HG03196 (cell line): ENCODE results near the gene HOXD3.

ENCODE experiments used
- ATAC-seq: cut with Tn5 transposase; IDR thresholded peaks from one replicate; pipeline ENCODE4 v1.9.1; 2021; ENCODE audit not compliant: unreplicated experiment

HOXD3 gene

DNA sequence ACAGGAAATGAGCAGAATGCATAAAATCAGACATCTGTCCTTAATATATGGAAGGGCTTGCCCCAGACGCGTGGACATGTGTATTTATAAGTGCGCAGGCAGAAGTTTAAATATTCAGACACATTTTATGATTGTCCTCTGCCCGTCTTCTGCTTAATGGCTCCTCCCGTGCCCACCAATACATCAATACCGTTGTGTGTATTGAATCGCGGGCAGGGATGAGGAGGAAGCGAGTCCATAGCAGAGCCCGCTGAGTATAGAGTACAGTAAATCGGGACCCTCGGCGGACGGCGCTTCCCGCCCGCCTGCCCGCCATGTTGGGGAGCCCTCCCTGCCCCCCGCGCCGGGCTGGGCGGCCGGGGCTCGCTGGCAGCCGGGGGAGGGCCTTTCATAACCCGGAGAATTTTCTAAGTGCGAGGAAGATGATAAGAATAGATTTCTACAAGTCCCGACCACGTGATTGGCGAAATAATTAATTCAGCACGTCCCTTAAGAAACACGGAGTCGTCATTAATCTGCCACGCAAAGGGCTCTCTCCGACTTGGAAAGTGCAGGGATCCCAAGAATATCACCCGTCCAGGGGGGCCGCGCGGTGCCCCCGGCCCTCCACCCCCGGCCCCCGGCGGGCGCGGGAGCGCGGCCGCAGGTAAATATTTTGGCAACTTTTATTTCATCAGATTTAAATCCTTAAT, at the start of gene HOXD3:
Gene HOXD3 (plus strand): TSS at position 501 of the 692 bp plus-strand sequence. CDS start 11,808 bp downstream, outside the sequence.
- no peak for ATAC-seq

DNA sequence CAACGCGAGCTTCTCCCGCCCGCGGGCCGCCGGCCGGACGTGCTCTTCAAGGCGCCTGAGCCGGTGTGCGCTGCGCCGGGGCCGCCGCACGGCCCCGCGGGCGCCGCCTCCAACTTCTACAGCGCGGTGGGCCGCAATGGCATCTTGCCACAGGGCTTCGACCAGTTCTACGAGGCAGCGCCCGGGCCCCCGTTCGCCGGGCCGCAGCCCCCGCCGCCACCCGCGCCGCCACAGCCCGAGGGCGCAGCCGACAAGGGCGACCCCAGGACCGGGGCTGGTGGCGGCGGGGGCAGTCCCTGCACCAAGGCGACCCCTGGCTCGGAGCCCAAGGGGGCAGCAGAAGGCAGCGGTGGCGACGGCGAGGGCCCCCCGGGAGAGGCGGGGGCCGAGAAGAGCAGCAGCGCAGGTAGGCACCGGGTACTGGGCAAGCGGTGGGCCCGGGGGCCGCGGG, 49.4 kb upstream of the HOXD3 start:
- ATAC-seq: no peak

DNA sequence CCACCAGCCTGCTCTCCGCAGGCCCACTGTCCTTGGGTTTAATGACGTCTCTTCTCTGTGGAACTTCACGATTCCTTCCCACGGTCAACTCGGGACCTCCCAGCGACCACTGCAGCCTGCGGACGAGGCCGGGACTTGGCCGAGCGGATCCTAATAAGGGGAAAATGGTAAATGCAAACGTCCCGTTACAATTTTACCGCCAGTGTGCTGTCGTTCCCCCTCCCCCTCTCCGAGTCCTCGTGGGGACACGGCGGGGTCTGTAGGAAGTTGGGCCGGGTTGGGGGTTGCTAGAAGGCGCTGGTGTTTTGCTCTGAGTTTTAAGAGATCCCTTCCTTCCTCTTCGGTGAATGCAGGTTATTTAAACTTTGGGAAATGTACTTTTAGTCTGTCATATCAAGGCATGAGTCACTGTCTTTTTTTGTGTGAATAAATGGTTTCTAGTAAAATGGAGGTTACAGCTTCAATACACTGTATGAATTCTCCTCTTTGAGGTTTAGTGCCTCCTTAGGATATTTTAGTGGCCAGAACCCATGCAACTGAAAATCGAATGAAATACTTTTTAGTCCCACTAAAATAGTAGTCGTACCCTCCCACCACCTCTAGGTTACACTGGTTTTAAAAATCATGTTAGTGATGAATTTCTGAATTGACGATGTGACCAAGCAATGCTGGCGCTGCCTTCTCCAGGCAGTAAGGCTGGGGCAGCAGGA, 47.8 kb upstream of the HOXD3 start:
- no peak for ATAC-seq

DNA sequence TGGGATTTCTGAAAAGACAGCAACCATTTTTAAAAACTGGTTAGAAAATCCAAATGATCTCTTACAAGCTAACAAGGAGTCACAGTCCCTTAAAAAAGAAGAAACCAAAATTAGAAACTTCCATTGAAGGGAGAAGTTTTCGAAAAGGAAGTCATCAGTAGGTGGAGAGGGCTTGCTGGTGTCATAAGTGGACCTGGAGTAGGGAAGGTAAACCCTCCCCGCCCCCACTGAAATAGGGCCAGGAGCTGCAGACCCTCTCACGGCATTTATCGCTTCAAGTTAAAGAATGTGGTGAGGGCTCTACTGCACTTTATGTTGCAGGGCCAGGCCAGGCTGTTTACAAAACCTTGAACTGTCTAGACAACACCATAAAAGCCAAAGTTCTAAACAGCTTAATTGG, 47.2 kb upstream of the HOXD3 start:
- no peak for ATAC-seq

DNA sequence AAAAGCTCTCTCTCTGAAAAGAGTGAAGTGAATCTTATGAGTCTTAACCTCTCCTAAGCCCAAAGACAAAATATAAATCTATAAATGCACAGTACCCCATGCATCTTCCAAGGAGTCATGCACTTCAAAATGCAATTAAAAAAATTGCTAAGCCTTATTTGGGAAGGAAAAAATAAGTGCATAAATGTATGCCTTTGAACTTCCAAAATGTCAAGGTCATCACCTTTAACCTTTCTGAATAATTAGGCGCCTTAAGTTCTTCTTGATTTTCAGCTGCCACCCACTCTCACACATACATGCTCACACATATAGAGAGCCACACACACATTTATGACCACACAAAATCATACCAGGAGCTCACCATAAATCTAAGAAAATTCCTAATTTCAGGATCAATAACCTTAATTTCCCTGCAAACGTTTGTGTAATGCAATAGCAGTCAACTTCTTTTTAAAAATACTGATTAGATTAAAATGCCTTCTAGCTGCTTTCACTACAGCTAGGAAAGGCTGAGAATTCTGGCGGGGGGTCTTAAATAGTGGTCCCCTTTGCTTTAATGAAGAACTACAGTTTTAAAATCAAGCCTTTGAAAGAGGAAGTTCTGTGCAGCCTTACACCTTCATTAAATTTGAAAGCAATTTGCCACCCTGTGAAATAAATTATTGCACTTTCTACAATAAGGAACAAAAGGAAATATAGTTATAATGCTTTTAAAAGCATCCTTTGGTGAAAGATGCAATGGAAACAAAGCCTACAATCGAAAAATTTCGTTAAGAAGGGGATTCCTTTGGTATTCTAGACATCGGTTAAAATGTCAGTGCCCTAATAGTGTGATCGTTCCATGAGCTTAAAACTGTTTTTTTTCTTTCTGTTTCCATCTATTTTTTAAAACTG, 46.4 kb upstream of the HOXD3 start:
- no peak for ATAC-seq

DNA sequence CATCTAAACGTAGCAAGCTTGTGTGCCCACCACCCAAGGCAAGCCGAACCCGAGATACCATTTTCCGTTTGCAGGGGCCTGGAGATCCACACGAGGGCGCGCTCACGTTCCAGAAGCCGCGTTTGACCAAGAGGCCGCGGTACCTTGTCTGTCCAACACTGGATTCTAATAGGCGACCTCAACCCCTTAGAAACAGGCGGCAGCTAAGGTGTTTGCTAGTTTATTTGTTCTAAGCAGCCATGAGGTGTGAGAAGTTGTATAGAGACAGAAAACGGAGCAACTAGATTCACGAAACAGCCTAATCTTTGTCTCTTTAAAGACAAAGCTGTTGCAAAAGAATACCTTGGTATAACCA, 45.8 kb upstream of the HOXD3 start:
- no peak for ATAC-seq

DNA sequence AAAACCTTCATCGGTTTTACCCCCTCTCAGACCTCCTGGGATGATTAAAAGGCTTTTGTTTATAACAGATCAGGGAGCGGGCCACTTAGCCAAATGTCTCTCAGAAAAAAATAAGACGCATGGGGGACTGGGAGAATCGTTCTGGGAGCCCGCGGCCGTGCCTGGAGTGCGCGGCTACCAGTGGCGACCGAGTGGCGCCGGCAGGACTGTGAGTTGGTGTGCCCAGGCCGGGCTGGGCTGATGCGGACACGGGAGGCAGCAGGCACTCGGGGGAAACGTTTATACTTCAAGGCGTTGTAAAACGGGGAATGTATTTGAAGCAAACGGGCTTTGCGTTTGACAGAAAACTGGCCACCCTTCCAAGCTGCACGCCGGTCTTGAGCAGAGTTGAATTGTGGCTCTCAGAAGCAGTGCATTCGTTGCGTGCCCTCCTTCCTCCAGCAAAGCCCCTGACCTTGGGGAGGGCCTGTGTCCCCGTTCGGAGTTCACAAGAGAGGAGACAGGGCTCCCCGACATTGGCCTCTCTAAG, 45.2 kb upstream of the HOXD3 start:
- ATAC-seq: no peak

DNA sequence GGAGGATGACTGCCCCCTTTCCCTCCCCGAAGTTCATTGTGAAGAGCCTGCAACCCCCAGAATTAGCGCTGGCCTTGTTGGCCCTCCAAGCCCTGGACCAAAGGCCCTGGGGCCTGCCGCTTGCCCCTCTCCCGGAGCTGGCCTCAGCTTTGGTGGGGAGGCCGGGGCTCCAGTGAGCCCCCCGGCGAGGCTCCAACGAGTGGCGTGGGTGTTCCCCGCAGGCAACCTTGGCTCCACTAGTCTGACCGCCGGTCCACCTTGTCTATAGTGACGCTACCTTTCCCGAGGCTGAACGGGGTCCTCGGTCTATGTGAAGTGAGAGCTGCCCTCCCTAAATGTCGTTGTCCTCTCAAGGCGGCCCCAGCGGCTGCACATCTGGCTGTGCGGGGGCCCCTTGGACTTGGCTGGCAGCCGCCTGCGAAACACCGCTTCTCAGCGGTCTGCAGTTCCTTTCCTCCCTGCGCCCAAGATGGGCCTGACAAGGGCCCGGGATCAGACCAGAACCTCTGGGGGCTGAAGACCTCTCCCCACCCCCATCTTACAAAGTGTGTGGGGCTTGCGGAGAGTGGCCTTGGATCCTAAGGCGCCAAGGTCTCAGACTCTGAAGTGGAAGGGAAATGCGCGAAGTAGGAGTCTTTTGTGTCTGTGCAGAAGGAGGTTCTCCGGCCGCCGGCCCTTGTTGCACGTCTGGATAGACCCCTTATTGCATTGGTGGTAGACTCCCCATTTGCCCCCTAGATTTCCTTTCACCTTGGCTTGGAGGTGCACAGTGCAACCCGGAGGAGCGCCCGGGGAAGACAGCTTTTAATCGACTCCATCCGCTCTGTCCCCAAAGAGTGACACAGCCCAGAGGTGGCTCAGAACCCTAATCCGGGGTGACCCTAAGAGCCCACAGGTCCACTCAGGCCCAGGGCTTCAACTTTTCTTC, 44.5 kb upstream of the HOXD3 start:
- no peak for ATAC-seq

DNA sequence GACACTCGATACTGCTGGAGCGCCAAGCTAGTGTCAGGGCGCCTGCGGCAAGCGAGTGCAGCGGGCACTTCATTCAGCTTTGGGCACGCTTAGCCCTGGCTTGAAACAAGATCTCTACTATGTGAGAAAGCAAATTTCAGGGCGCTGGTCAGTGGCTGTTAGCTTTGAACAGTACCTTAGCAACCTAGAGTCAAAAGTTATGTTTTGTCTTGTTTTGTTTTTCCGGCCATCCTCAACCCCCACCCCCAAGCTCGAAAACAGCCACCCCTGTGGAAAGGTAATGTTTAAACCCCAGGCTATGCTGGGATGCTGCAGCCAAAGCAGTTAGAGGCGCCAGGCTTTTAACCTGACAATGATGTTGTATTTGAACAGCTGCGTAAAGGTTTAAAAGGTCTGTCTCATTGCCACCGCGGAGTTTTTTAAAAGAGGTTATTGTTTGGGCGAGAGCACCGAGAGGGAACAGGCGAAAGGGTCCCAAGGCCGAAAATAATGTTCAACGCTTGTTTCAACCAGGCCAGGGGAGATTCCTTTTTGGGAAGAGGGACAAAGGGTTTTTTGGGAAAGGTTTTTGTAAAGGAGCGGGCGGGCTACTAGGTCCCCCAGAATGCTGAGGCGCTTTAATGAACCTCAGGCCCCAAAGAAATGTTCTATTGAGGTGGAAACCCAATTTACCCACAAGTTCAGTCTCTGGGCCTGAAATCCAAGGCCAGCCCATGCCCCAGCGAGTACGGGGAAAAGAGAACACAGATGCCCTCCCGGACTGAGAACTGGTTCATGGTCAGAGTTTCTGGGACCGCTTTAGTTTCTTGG, 42.8 kb upstream of the HOXD3 start:
- no peak for ATAC-seq

DNA sequence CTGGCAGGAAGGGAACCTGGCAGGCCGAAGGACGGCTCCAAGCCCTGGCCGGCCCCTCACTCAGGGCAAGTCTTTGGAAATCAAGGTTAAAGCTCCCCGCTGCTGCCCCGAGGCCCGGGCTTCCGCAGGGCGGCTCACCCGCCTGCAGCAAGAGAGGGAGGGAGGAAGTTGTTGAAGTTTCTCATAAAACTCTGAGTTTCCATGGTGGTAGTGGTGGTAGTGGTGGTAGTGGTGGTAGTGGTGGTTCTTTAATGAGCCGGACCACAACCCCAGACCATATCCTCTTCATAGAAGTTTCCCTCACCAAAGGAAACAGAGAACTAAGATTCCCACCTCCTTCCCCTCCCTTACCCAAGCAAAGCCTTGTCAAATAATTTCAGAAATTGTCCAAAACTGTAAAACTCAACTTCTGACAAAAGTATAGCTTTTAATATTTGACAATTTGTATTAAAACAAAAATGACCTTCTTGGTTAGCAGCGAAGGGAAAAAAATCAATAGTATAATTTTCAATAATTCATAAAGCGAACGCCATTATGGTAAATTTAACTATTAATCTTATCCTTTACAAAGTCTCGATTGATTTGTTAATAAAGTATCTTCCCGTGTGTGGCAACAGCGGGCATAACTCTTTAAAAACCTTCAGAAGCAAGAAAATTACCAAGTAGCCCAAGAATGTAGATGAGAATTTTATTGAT, 42.0 kb upstream of the HOXD3 start:
- ATAC-seq: no peak

DNA sequence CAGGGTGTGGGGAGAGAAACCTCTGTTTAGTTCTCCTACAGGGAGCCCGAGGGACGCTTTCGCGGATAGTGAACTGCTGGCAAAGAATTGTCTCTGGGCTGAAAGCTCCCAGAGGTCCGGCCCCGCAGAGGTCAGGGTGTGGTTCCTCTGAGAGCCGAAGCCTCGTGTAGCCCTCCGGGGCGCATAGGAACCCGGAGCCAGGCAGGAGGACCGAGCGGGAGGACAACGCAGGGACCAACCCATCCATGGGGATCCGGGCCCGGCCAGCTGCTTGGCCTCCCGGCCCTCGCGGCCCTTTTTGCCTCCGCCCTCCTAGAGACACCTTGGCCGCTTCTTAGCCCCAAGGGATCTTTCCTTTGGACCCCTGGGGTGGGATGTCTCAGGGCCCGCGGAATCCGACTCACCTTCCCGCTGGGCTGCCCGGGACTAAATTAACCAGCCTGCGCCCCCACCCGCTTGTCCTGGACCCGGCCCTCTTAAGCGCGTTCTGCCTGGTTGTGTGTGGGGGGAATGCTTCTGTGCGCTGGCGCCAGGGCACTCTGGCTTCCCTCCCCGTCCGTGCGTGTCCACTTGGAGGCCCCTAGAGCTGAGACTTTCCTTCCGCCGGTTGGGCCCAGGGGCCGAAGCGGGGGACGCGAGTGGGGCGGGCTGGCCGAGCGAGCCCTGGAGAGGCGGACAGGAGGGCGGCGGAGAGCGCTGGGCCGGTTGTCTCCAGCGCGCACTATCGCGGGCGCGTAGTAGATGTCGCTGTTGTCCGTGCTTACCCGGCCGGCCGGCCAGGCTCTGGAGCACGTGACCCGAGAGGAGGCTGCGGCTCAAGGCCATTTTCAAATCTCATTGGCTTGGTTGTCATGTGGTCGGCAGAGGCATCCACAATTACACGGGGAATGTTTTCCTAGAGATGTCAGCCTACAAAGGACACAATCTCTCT, 41.0 kb upstream of the HOXD3 start, which contains the start of gene HOXD10:
Gene HOXD10 (plus strand): TSS at position 896 of the 931 bp plus-strand sequence. CDS start 56 bp downstream, outside the sequence.
- ATAC-seq: no peak

DNA sequence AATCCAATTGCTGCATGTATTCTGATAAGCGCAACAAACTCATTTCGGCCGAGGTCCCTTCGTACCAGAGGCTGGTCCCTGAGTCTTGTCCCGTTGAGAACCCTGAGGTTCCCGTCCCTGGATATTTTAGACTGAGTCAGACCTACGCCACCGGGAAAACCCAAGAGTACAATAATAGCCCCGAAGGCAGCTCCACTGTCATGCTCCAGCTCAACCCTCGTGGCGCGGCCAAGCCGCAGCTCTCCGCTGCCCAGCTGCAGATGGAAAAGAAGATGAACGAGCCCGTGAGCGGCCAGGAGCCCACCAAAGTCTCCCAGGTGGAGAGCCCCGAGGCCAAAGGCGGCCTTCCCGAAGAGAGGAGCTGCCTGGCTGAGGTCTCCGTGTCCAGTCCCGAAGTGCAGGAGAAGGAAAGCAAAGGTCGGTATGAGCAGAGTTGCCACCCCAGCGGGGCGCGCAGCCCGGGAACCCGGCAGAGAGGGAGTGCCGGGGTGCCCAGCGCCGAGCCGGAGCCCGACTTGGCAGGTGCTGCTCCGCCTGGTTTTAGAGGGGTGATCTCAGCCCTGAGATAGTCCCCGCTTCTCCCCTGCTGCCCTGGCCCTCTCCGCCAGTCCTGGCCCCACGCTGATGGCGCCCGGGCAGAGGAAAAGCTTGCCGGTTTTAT, 39.8 kb upstream of the HOXD3 start:
- ATAC-seq: no peak

DNA sequence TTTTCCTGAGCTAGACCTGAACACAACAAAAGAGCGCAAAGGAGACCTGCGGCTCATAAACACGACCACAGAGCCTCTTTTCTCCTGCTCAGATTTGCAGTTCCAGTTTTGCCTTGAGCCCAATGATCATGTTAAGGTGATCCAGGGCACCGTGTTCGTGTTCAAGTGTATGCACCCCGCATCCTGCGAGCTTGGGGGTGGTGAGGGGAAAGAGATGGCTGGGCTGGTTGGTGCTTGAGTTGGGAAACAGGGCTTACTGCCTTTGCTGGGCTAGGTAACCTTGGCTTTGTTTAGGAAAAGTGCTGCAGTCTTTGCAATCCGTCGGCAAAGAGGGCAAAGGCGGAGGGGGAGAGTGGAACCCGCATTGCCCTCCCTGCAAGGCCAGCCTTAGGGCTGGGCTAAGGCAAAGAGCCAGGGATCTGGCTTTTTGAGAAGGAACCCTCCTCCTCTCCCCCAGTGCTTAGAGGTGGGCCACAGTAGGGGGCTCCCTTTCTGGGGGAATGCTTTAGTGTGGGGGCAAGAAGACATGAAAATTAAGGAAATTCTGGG, 39.2 kb upstream of the HOXD3 start:
- no peak for ATAC-seq

DNA sequence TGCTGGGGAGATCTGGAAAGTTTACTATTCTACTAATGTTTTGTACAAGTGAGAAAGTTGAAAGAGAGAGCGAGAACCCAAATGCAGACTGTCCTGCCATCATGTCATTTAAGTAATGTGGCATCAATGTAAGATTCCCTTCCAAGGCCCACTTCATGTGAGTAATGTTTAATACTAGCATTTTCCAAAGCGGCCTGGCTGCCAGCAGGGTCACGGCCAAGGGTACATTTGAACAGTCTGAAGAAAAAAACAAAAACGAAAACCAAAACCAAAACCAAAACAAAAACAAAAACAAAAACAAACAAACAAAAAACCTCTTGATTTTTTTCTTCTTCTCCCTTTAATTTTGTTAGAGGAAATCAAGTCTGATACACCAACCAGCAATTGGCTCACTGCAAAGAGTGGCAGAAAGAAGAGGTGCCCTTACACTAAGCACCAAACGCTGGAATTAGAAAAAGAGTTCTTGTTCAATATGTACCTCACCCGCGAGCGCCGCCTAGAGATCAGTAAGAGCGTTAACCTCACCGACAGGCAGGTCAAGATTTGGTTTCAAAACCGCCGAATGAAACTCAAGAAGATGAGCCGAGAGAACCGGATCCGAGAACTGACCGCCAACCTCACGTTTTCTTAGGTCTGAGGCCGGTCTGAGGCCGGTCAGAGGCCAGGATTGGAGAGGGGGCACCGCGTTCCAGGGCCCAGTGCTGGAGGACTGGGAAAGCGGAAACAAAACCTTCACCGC, 38.3 kb upstream of the HOXD3 start:
- no peak for ATAC-seq

DNA sequence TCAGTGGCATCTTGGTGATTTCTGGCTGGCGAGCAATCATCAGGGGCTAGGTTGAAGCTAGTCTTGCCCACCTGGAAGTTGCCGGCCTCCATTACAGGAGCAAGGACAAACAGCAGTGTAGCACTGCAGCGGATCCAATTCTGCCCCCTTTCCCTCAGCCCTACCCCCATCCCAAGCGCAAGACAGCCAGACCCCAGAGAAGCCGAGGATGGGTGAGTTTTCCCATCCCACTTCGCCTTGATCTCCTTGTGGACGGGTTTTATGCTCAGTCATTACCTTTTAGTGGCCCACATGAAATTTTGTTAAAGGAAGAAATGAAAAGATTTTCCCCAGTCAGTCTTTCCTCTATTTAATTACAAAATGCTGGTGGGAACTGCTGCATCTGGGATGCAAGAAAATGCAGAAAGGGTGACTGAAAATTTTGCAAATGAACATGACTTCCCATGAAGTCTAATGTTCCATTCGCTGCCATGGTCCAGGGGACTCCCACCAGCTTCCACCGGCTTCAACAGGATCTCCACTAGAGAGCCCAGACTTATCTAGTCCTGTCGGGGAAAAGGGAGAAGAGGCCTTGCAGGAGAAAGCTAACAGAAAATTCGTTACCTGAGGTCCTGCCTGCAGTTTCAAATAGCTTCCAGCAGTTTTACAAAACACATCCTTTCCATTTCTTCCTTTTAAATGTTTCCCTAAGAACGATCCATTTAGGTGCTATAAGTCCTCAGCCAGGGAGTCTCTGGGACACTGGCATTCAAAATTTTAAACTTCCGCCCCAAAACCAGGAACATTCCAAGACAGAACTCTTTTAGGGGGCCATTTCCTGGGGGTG, 36.5 kb upstream of the HOXD3 start:
- ATAC-seq: no peak
